Body of pancreas (tissue), 4 donors: ENCODE measurements around the gene SLC6A14. TPM values are rescaled to one million over a fixed set of nuclear protein-coding genes. Genes with fewer than 3 reads are reported as not detected.

ENCODE experiments used
- ATAC-seq: fragments of 150-250 bp; one replicate; pipeline ENCODE4 v1.9.1; 2016
- DNase-seq, 4 donors: peaks; one replicate each; pipeline ENCODE4 v3.0.0-alpha.2; 2019
- H3K27ac ChIP-seq, 4 donors: fragments of 200-600 bp; sonication (generic); 1 replicate in 3 of 4; 2 replicates in 1 of 4; pipeline versions ENCODE4 v1.5.1 to v1.6.1; 2016 to 2019; ENCODE audit warnings: mild to moderate bottlenecking in 1 of 4, mixed read lengths in 1 of 4, moderate library complexity in 1 of 4
- H3K27me3 ChIP-seq, 2 donors: fragments of 200-600 bp; sonication (generic); one replicate each; pipeline ENCODE4 v1.6.0; 2016; ENCODE audit warnings: mild to moderate bottlenecking in 1 of 2
- H3K36me3 ChIP-seq, 2 donors: fragments of 200-600 bp; sonication (generic); replicated peaks in 1 of 2; 2 replicates each; pipeline ENCODE4 v1.5.1; 2016; ENCODE audit warnings: low read depth in 2 of 2; ENCODE audit not compliant: insufficient read depth in 1 of 2
- H3K4me1 ChIP-seq: fragments of 200-600 bp; sonication (generic); one replicate; pipeline ENCODE4 v1.6.0; 2016
- H3K4me3 ChIP-seq, 2 donors: fragments of 200-600 bp; sonication (generic); 1 replicate in 1 of 2; 2 replicates in 1 of 2; pipeline ENCODE4 v1.5.1; 2016 to 2019
- H3K9me3 ChIP-seq, 3 donors: fragments of 200-600 bp; sonication (generic); 1 replicate in 2 of 3; 2 replicates in 1 of 3; pipeline ENCODE4 v1.5.1; 2016
- POLR2A ChIP-seq, 3 donors: fragments of 450-650 bp; IDR thresholded peaks; one replicate each; pipeline ENCODE4 v1.6.1; 2016; ENCODE audit warnings: antibody characterized with exemption in 3 of 3, mild to moderate bottlenecking in 2 of 3
- WGBS, 2 donors: methylation state at CpG; one replicate each; pipeline ENCODE4 v1.1.5; 2017; 5-methylcytosine and 5-hydroxymethylcytosine counted together
- intact Hi-C: fragments of 100-400 bp; cut with DNase I; formaldehyde crosslinking; loops from one replicate; pipeline ENCODE4 v1.15.1; 2023
- total RNA-seq, 2 donors: library from RNA; depleted of rRNA; stranded (reverse); fragments of >200 nt; gene quantifications; one replicate each; pipeline ENCODE4 v1.1.0, GENCODE V29; 2016
- TF ChIP-seq, protein P1 (sequence below), 7 experiments: fragments of 450-650 bp in 4 of 7; fragments of 200-600 bp in 3 of 7; sonication (generic) in 3 of 7; IDR thresholded peaks; one replicate each; pipeline ENCODE4 v1.5.1; 2016 to 2019; ENCODE audit warnings: antibody characterized with exemption in 7 of 7

Gene SLC6A14
- total RNA-seq, 2 donors from 2014 or later, result under 0.01 TPM; not detected in 1

GRCh38 chrX:116413273-116413672, 23.1 kb upstream of the SLC6A14 start:
- intact Hi-C loops, result no loop called here
- 12% methylated on average over 1 of the region's 1 CpG for WGBS, 2 donors

DNA sequence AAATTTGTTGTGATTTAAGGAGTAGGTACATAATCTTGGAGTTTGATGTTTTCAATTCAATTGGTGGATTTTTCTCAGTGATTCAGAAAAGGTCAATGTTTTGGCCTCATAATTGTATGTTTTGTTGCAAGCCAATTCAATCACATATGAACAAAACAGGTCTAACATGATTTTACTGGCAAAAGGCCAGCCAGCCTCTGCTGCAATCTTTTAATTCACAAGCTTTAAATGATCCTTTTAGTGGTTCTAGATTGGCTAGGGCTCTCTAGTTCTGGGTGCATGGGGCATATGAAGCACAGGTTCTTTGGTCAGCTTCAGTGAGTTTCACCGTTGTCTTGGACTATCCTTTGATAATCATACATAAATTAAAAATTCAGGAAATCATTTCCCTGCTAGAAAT, 19.2 kb upstream of the SLC6A14 start:
- Histone ChIP-seq H3K4me1 (no peaks in the 10 kb centered on the region), H3K4me3 (no peak overlapping the region), H3K27me3 (no peaks in the 10 kb centered on the region), H3K36me3 (no peaks in the 10 kb centered on the region), H3K9me3 (no peaks in the 10 kb centered on the region), H3K27ac (no peak overlapping the region)
- WGBS, 2 donors, result 83 to 93% methylated on average over 1 of the region's 1 CpG
- ATAC-seq (no peak), DNase-seq (no peak)
- no peak for TF ChIP-seq POLR2A (IDR thresholded peaks at IDR 0.05)
- TF ChIP-seq, protein P1, sequence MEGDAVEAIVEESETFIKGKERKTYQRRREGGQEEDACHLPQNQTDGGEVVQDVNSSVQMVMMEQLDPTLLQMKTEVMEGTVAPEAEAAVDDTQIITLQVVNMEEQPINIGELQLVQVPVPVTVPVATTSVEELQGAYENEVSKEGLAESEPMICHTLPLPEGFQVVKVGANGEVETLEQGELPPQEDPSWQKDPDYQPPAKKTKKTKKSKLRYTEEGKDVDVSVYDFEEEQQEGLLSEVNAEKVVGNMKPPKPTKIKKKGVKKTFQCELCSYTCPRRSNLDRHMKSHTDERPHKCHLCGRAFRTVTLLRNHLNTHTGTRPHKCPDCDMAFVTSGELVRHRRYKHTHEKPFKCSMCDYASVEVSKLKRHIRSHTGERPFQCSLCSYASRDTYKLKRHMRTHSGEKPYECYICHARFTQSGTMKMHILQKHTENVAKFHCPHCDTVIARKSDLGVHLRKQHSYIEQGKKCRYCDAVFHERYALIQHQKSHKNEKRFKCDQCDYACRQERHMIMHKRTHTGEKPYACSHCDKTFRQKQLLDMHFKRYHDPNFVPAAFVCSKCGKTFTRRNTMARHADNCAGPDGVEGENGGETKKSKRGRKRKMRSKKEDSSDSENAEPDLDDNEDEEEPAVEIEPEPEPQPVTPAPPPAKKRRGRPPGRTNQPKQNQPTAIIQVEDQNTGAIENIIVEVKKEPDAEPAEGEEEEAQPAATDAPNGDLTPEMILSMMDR (IDR thresholded peaks at IDR 0.05), result no peak
- intact Hi-C loops, result no loop called here

More at GRCh38 chrX:116413273-116413672, 23.1 kb upstream of the SLC6A14 start:
- Histone ChIP-seq H3K4me3 (no peak overlapping the region), H3K27me3 (no peaks in the 10 kb centered on the region), H3K4me1 (no peaks in the 10 kb centered on the region), H3K27ac (no peak overlapping the region), H3K36me3 (no peaks in the 10 kb centered on the region), H3K9me3 (no peaks in the 10 kb centered on the region)
- TF ChIP-seq, protein P1 (IDR thresholded peaks at IDR 0.05), result no peak
- no peak for TF ChIP-seq POLR2A (IDR thresholded peaks at IDR 0.05)
- ATAC-seq (no peak), DNase-seq (no peak)

GRCh38 chrX:116417968-116418367, 18.4 kb upstream of the SLC6A14 start:
- 47 to 65% methylated on average over 4 of the region's 4 CpGs for WGBS, 2 donors
- H3K4me3 ChIP-seq, result no peak overlapping the region
- TF ChIP-seq, protein P1 (IDR thresholded peaks at IDR 0.05), result no peak
- no peak for TF ChIP-seq POLR2A (IDR thresholded peaks at IDR 0.05)
- no peaks in the 10 kb centered on the region for H3K4me1 ChIP-seq
- no peaks in the 10 kb centered on the region for H3K36me3 ChIP-seq
- H3K27ac ChIP-seq, result no peak overlapping the region
- no peaks in the 10 kb centered on the region for H3K27me3 ChIP-seq
- intact Hi-C loops, result no loop called here
- no peak for ATAC-seq
- no peak for DNase-seq
- no peaks in the 10 kb centered on the region for H3K9me3 ChIP-seq

DNA sequence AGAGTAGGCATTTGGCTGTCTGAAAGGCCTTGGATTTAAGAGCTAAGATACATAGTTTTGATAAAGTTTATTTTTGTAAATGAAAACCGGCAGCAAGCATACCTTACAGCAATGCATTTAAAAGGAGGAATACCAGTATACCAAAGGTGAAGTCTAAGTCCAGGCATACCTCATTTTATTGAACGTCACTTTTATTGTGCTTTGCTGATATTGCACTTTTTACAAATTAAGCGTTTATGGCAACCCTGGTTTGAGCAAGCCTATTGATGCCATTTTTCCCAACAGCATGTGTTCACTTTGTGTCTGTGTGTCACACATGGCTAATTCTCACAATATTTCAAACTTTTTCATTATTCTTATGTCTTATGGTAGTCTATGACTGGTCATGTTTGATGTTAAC, 8.4 kb upstream of the SLC6A14 start:
- H3K9me3 ChIP-seq, result no peaks in the 10 kb centered on the region
- no peaks in the 10 kb centered on the region for H3K27me3 ChIP-seq
- H3K4me3 ChIP-seq, result no peak overlapping the region
- DNase-seq, result no peak
- intact Hi-C loops, result no loop called here
- ATAC-seq, result no peak
- WGBS, 2 donors, result 72 to 77% methylated on average over 3 of the region's 3 CpGs
- H3K36me3 ChIP-seq, result no peaks in the 10 kb centered on the region
- H3K4me1 ChIP-seq, result no peaks in the 10 kb centered on the region
- no peak overlapping the region for H3K27ac ChIP-seq
- no peak for TF ChIP-seq POLR2A (IDR thresholded peaks at IDR 0.05)
- TF ChIP-seq, protein P1 (IDR thresholded peaks at IDR 0.05), result no peak

DNA sequence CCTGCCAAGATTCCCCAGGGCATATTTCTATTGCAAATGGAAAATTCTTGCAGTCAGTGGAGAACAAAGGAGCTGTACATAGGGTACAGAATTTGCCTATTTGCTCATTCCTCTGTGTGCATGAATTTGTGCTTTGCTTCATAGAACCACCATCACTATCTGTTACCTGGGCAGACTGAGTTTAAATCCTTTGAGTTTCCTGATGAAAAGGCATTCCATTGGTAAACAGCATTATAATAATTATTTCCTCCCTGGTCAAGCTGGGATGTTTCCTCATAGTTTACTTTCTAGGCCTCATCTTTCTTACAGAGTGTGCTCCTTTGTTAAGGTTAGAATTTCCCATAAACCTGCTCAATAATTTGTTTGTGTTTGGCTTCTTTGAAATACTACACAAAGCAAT, 809 bp upstream of the SLC6A14 start:
- Histone ChIP-seq H3K4me3 (no peak overlapping the region), H3K27me3 (no peaks in the 10 kb centered on the region), H3K9me3 (no peaks in the 10 kb centered on the region), H3K4me1 (peaks cover 7% of the 10 kb centered on the region), H3K36me3 (no peaks in the 10 kb centered on the region), H3K27ac (no peak overlapping the region)
- ATAC-seq, result no peak
- DNase-seq, result no peak
- no peak for TF ChIP-seq POLR2A (IDR thresholded peaks at IDR 0.05)
- TF ChIP-seq, protein P1 (IDR thresholded peaks at IDR 0.05), result no peak
- intact Hi-C loops, result no loop called here
